ENCODE data around the gene MAPKAP1.

MAPKAP1 gene

GRCh38 chr9:125462861-125463291 is 244.1 kb downstream of the MAPKAP1 start:
- DNase-seq (ENCODE audit: low spot score), result no peak
- TF ChIP-seq, protein P1, sequence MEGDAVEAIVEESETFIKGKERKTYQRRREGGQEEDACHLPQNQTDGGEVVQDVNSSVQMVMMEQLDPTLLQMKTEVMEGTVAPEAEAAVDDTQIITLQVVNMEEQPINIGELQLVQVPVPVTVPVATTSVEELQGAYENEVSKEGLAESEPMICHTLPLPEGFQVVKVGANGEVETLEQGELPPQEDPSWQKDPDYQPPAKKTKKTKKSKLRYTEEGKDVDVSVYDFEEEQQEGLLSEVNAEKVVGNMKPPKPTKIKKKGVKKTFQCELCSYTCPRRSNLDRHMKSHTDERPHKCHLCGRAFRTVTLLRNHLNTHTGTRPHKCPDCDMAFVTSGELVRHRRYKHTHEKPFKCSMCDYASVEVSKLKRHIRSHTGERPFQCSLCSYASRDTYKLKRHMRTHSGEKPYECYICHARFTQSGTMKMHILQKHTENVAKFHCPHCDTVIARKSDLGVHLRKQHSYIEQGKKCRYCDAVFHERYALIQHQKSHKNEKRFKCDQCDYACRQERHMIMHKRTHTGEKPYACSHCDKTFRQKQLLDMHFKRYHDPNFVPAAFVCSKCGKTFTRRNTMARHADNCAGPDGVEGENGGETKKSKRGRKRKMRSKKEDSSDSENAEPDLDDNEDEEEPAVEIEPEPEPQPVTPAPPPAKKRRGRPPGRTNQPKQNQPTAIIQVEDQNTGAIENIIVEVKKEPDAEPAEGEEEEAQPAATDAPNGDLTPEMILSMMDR (IDR thresholded peaks at IDR 0.05; ENCODE audit: extremely low read depth, missing control alignments), result no peak

- no peak for DNase-seq (ENCODE audit: low spot score)
- TF ChIP-seq, protein P1 (IDR thresholded peaks at IDR 0.05; ENCODE audit: extremely low read depth, missing control alignments), result no peak
These were observed 245.3 kb downstream of the MAPKAP1 start for GRCh38 chr9:125461636-125462190.

DNA sequence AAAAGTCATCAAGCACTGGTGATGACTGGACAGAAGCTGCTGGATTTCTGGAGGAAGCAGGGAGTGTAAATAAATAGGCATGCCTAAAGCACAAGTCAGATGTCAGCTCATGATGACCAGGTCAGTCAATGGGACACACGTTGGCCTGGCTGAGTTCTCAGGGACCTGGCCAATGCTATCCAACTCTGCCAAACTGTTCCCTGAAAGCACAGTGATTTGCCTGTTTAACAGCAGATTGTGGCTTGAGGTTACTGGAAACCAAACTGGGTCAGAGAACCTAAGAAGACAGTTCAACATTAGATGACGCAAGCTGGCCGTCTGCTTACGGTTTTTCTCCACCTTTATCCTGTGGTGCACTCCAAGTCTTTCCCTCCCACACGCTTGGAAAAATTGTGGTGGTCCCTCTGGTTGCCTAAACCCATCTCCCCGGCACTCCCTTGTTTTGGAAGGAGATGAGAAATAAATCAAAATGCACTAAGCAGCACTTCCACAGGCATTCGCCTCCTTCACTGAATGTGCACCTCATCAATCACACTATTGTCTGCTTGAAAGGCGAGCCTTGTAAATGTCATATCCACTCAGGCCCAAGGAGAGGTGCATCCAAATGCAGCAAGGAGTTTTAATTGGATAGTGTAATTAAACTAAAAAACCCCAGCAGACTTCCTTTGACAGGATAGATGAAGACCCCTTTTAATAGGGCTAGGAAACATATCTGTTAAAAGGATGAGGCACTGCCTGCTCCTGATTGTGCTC is 245.9 kb downstream of the MAPKAP1 start:
- TF ChIP-seq, protein P1 (IDR thresholded peaks at IDR 0.05; ENCODE audit: extremely low read depth, missing control alignments), result no peak
- DNase-seq (ENCODE audit: low spot score), result no peak

DNA sequence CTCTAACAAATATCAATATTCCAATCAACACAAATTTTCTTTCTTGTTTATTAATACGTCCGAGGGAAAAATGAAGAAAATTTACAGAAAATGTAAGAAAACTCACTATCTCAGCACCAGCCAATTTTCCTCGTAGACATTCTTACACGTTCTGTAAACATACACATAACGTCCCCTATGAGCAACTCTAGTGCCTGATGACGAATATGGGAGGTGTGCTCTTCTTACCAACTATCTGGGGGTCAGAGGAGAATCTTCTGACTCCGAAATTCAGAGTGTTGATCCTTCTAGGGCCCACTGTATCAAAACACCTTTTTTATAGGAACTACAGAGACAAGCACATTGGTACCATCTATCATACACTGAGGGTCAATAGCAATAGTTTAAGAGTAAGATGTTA is 246.7 kb downstream of the MAPKAP1 start:
- TF ChIP-seq, protein P1 (IDR thresholded peaks at IDR 0.05; ENCODE audit: extremely low read depth, missing control alignments), result no peak
- no peak for DNase-seq (ENCODE audit: low spot score)

DNA sequence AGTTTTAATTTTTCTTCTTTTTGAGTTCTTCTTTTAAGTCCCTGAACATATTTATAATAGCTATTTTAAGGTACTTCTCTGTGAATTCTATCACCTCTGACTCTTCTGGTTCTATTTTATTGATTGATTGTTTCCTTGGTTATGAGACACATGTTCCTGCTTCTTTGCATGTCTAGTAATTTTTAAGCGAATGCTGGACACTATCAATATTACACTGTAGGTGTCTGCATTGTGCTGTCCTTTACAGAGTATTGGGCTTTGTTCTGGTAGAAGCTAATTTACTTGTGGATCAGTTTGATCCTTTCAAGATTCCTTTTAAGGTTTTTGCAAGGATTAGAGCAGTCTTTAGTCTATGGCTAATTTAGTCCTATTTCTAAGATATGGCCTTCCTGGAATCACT is 249.7 kb downstream of the MAPKAP1 start:
- TF ChIP-seq, protein P1 (IDR thresholded peaks at IDR 0.05; ENCODE audit: extremely low read depth, missing control alignments), result no peak

GRCh38 chr9:125455876-125456275 is 251.1 kb downstream of the MAPKAP1 start:
- no peak for DNase-seq (ENCODE audit: low spot score)
- TF ChIP-seq, protein P1 (IDR thresholded peaks at IDR 0.05; ENCODE audit: extremely low read depth, missing control alignments), result no peak

More for the DNA sequence above, 249.7 kb downstream of the MAPKAP1 start:
- no peak for DNase-seq (ENCODE audit: low spot score)

GRCh38 chr9:125455132-125455531 is 251.9 kb downstream of the MAPKAP1 start:
- TF ChIP-seq, protein P1 (IDR thresholded peaks at IDR 0.05; ENCODE audit: extremely low read depth, missing control alignments), result no peak
- DNase-seq (ENCODE audit: low spot score), result no peak
